ENCODE measurements around the gene ERGIC1.

- TF ChIP-seq CTCF (IDR thresholded peaks at IDR 0.05) (no peak), POLR2A (IDR thresholded peaks at IDR 0.05) (peak in 1 of 2 donors; percentile 49)
Observed at GRCh38 chr5:172872997-172873491, 39.0 kb downstream of the ERGIC1 start.

Measured in adrenal gland (tissue), 5 donors.